CD4-positive, alpha-beta T cell treated with Interleukin-4 for 4 hours (primary cell): ENCODE results near the gene TWSG1.
"Not testable (repeated sequence)": the region's sequence is repeated elsewhere in the genome, so short reads cannot be mapped to it uniquely, and the experiment has no call there.

Experiments used
- DNase-seq: peaks from one replicate; pipeline ENCODE4 v3.0.0-alpha.2; 2020

The TWSG1 gene

GRCh38 chr18:9428862-9429661, 94.5 kb downstream of the TWSG1 start:
- no peak for DNase-seq

GRCh38 chr18:9429662-9429993, 95.1 kb downstream of the TWSG1 start:
- no peak for DNase-seq

- not testable (repeated sequence) for DNase-seq
Measured at GRCh38 chr18:9430315-9430714, 95.7 kb downstream of the TWSG1 start.

- DNase-seq: no peak
Measured at GRCh38 chr18:9431296-9431695, 96.7 kb downstream of the TWSG1 start.

GRCh38 chr18:9433122-9433521, 98.5 kb downstream of the TWSG1 start:
- DNase-seq: not testable (repeated sequence)

- DNase-seq: no peak
Measured at GRCh38 chr18:9433671-9434121, 99.1 kb downstream of the TWSG1 start.

GRCh38 chr18:9434122-9434701, 99.6 kb downstream of the TWSG1 start:
- no peak for DNase-seq

- DNase-seq: no peak
Measured at GRCh38 chr18:9435041-9435440, 100.5 kb downstream of the TWSG1 start.

GRCh38 chr18:9436206-9436929, 101.8 kb downstream of the TWSG1 start:
- no peak for DNase-seq

- DNase-seq: no peak
Measured at GRCh38 chr18:9437021-9437437, 102.5 kb downstream of the TWSG1 start.

GRCh38 chr18:9437672-9438071, 103.1 kb downstream of the TWSG1 start:
- DNase-seq: no peak

GRCh38 chr18:9441061-9441460, 106.5 kb downstream of the TWSG1 start:
- no peak for DNase-seq

GRCh38 chr18:9444549-9444948, 110.0 kb downstream of the TWSG1 start:
- no peak for DNase-seq

- no peak for DNase-seq
Measured at GRCh38 chr18:9446839-9447238, 112.3 kb downstream of the TWSG1 start.

- DNase-seq: no peak
Measured at GRCh38 chr18:9447334-9447733, 112.8 kb downstream of the TWSG1 start.

GRCh38 chr18:9449600-9450414, 115.2 kb downstream of the TWSG1 start:
- no peak for DNase-seq

- DNase-seq: not testable (repeated sequence)
Measured at GRCh38 chr18:9450920-9451319, 116.3 kb downstream of the TWSG1 start.
